ENCODE measurements around the gene MAML2. TPM values are rescaled to one million over a fixed set of nuclear protein-coding genes. Genes with fewer than 3 reads are reported as not detected.

Gene MAML2
- total RNA-seq, 1 experiment from 2014 or later: 2.9 TPM

DNA sequence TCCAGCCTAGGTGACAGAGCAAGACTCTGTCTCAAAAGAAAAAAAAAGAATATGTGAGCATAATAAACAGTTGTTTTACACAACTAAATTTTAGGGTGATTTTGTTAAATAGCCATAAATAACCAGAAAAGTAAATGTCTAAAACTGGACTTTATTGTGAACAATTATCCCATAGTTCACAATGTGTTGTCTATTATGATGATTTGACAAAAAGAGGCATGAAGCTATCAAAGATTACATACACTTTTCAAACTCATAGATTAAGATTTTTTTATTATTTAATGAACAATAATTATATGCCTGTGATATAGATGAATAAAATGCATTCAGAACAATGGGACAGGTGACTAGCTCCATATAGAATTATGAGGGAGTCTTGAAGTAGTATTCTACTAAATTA, 392.1 kb downstream of the MAML2 start:
- Histone ChIP-seq H3K27ac (ENCODE audit: low read length) (no peak overlapping the region), H3K4me3 (ENCODE audit: low read depth in 2 of 2, low read length in 2 of 2) (no peak overlapping the region), H3K27me3 (ENCODE audit: control insufficient read depth, insufficient read depth, low read length) (no peaks in the 10 kb centered on the region), H3K4me1 (ENCODE audit: control insufficient read depth, insufficient read depth, low read length) (no peaks in the 10 kb centered on the region), H3K9me3 (ENCODE audit: control insufficient read depth, insufficient read depth, low read depth, low read length) (peaks cover 2% of the 10 kb centered on the region; the same call in 1 of the 2 replicates), H3K36me3 (ENCODE audit: control insufficient read depth, insufficient read depth, low read length) (no peaks in the 10 kb centered on the region)
- TF ChIP-seq, protein P1, sequence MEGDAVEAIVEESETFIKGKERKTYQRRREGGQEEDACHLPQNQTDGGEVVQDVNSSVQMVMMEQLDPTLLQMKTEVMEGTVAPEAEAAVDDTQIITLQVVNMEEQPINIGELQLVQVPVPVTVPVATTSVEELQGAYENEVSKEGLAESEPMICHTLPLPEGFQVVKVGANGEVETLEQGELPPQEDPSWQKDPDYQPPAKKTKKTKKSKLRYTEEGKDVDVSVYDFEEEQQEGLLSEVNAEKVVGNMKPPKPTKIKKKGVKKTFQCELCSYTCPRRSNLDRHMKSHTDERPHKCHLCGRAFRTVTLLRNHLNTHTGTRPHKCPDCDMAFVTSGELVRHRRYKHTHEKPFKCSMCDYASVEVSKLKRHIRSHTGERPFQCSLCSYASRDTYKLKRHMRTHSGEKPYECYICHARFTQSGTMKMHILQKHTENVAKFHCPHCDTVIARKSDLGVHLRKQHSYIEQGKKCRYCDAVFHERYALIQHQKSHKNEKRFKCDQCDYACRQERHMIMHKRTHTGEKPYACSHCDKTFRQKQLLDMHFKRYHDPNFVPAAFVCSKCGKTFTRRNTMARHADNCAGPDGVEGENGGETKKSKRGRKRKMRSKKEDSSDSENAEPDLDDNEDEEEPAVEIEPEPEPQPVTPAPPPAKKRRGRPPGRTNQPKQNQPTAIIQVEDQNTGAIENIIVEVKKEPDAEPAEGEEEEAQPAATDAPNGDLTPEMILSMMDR (IDR thresholded peaks at IDR 0.05): no peak
- TF ChIP-seq SIN3A (IDR thresholded peaks at IDR 0.05; ENCODE audit: borderline replicate concordance, insufficient read depth, low read depth, low read length) (no peak), TCF7L2 (IDR thresholded peaks at IDR 0.05; ENCODE audit: low read depth, low read length) (no peak), POLR2AphosphoS5 (IDR thresholded peaks at IDR 0.05; ENCODE audit: low read depth, low read length) (no peak)
- TF ChIP-seq, protein P2, sequence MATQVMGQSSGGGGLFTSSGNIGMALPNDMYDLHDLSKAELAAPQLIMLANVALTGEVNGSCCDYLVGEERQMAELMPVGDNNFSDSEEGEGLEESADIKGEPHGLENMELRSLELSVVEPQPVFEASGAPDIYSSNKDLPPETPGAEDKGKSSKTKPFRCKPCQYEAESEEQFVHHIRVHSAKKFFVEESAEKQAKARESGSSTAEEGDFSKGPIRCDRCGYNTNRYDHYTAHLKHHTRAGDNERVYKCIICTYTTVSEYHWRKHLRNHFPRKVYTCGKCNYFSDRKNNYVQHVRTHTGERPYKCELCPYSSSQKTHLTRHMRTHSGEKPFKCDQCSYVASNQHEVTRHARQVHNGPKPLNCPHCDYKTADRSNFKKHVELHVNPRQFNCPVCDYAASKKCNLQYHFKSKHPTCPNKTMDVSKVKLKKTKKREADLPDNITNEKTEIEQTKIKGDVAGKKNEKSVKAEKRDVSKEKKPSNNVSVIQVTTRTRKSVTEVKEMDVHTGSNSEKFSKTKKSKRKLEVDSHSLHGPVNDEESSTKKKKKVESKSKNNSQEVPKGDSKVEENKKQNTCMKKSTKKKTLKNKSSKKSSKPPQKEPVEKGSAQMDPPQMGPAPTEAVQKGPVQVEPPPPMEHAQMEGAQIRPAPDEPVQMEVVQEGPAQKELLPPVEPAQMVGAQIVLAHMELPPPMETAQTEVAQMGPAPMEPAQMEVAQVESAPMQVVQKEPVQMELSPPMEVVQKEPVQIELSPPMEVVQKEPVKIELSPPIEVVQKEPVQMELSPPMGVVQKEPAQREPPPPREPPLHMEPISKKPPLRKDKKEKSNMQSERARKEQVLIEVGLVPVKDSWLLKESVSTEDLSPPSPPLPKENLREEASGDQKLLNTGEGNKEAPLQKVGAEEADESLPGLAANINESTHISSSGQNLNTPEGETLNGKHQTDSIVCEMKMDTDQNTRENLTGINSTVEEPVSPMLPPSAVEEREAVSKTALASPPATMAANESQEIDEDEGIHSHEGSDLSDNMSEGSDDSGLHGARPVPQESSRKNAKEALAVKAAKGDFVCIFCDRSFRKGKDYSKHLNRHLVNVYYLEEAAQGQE (IDR thresholded peaks at IDR 0.05; ENCODE audit: insufficient read depth in 1 of 2, low read depth in 2 of 2, low read length in 1 of 2): no peak
- ChIA-PET CTCF (interaction anchor here (0.7 kb wide), 1 partner anchor 406 kb away, joined by 3 read pairs; no protein-coding TSS in a partner anchor), POLR2A (no interaction called here)
- in situ Hi-C loops (cut with HindIII; ENCODE audit: low pct_unique_long_range_greater_than_20kb, low sequenced_read_pairs): no loop called here
- intact Hi-C loops (cut with micrococcal nuclease; ENCODE audit: unreplicated experiment): no loop called here
- no TSS peak for BruUV-seq (replicated peaks)
- no peak for ATAC-seq
- no peak for DNase-seq (ENCODE audit: low read depth, low spot score)

DNA sequence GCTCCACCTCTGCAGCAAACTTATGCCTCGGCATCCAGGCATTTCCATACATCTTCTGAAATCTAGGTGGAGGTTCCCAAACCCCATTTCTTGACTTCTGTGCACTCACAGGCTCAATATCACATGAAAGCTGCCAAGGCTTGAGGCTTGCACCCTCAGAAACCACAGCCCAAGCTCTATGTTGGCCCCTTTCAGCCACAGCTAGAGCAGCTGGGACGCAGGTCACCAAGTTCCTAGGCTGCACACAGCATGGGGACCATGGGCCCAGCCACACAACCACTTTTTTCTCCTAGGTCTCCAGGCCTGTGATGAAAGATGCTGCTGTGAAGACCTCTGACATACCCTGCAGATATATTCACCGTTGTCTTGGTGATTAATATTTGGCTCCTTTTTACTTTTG, 394.4 kb downstream of the MAML2 start:
- Histone ChIP-seq H3K9me3 (ENCODE audit: control insufficient read depth, insufficient read depth, low read depth, low read length) (peaks cover 14% of the 10 kb centered on the region; the same call in 1 of the 2 replicates), H3K27ac (ENCODE audit: low read length) (no peak overlapping the region), H3K4me1 (ENCODE audit: control insufficient read depth, insufficient read depth, low read length) (no peaks in the 10 kb centered on the region), H3K36me3 (ENCODE audit: control insufficient read depth, insufficient read depth, low read length) (no peaks in the 10 kb centered on the region), H3K4me3 (ENCODE audit: low read depth in 2 of 2, low read length in 2 of 2) (no peak overlapping the region), H3K27me3 (ENCODE audit: control insufficient read depth, insufficient read depth, low read length) (no peaks in the 10 kb centered on the region)
- TF ChIP-seq TCF7L2 (IDR thresholded peaks at IDR 0.05; ENCODE audit: low read depth, low read length) (no peak), POLR2AphosphoS5 (IDR thresholded peaks at IDR 0.05; ENCODE audit: low read depth, low read length) (no peak), SIN3A (IDR thresholded peaks at IDR 0.05; ENCODE audit: borderline replicate concordance, insufficient read depth, low read depth, low read length) (no peak)
- TF ChIP-seq, protein P2 (IDR thresholded peaks at IDR 0.05; ENCODE audit: insufficient read depth in 1 of 2, low read depth in 2 of 2, low read length in 1 of 2): no peak
- TF ChIP-seq, protein P1 (IDR thresholded peaks at IDR 0.05): no peak
- in situ Hi-C loops (cut with HindIII; ENCODE audit: low pct_unique_long_range_greater_than_20kb, low sequenced_read_pairs): no loop called here
- CTCF ChIA-PET: no interaction called here
- POLR2A ChIA-PET: no interaction called here
- ATAC-seq: no peak
- BruUV-seq (replicated peaks): no TSS peak
- DNase-seq (ENCODE audit: low read depth, low spot score): no peak
- intact Hi-C loops (cut with micrococcal nuclease; ENCODE audit: unreplicated experiment): no loop called here

Measured in Panc1 (cell line).